HepG2 (cell line): ENCODE measurements around the gene EPS8L1.

Experiments
- BRD4 ChIP-seq: sonication (generic); formaldehyde crosslinking; IDR thresholded peaks from 2 replicates; pipeline ENCODE4 v1.4.0; 2020; ENCODE audit warnings: missing genetic modification reagents
- POLR2A ChIP-seq, 2 experiments: IDR thresholded peaks; 2 replicates each; pipeline ENCODE4 v1.6.1; 2011; ENCODE audit warnings: low read depth in 2 of 2, low read length in 2 of 2, mild to moderate bottlenecking in 1 of 2, moderate library complexity in 1 of 2; ENCODE audit not compliant: insufficient read depth in 1 of 2
- PREB ChIP-seq: sonication (generic); formaldehyde crosslinking; IDR thresholded peaks from 2 replicates; pipeline ENCODE4 v1.4.0; 2020; ENCODE audit warnings: missing genetic modification reagents

GRCh38 chr19:55088543-55089341, 13.1 kb downstream of the EPS8L1 start:
- TF ChIP-seq BRD4 (CRISPR knock-in tag) (no peak), POLR2A (IDR thresholded peaks at IDR 0.05; ENCODE audit: insufficient read depth in 1 of 2, low read depth in 2 of 2, low read length in 2 of 2) (no peak), PREB (no peak)
